Activated CD4-positive, alpha-beta T cell treated with anti-CD3 and anti-CD28 coated beads, Interleukin-2, amount 50 U/mL, for 16 hours (primary cell): ENCODE results near the gene ATP2B2.

Experiments used
- DNase-seq: peaks from one replicate; pipeline ENCODE4 v3.0.0-alpha.2; 2020

The ATP2B2 gene

DNA sequence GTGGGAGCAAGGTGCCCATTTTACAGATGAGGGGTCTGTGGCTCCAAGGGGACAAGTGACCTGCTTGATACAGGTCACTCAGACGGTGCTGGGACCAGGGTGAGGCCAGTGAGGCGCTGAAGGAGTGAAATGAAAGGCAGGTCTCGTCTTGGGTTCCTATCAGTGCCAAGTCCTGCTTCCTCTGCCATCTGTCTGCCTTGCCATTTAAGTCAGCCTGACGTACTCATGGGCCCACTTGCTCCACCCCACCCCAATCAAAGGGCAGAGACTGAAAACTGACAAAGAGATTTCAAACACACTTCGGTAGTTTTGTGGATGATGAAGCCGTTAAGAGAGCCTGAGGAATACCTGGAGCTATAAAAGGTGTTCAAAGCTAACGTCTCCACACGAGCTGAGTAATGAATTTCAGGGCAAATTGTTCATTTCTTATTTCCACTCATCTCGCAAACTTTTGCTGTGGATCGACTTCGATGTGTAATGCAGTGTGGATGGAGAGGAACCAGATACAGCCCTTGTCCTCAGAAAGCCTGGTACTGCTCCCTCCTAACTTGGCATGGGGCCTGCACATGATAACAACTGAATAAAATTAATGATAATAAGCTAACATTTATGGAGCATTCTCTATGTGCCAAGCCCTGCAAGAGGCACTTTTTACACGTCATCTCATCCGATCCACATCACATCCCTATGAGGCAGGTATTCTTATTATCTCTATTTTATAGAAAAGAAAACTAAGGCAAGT is 36.6 kb downstream of the ATP2B2 start:
- no peak for DNase-seq

DNA sequence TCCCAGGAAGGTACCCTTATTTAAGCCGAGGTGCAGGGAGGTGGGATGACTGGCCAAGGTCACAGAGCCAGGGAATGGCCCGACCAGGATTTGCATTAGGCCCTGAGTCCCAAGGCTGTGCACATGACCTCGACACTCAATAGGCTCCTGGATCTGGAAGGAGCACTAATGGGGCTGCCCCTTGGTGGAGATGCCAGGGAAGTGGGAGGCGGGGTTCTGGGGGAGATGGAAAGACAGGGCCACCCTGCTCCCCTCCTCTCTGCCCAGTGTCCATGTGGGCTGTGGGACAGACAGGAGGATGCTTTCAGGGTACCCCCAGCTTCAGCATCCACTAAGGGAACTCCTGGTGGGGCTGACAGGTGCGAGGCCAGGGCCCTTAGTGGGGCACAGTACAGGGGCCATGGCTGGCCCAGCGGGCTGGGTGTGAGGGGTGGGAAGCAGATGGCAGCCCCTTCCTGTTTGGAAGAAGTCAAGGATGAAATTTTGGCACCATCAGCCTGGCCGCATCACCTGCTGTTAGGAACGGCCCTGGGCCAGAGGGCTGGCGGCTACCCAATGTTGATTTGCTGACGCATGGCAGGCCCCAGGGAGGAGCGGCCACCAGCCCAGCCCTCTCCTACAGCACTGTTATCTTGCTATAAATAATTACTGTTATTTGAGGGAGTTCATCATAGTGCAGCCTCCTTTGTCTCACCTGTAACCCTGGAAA is 37.3 kb downstream of the ATP2B2 start:
- DNase-seq = no peak

DNA sequence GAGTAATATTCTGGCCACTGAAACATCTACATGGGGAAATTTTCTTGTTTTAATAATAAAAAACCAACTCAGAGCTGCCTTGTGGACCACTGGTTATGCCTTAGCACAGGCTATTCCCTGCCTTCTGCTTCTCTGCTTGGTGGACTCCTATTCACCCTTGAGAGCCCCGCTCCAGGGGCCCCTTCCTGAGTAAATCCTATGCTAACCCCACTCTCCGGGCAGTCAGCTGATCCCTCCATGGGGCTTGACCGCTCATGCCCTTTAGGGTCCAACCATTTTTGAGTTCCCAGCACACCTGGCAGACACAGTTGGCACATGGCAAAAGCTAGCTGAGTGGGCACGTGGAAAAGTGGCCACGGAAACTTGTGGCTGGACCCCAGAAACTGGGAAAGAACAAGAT is 38.2 kb downstream of the ATP2B2 start:
- DNase-seq = no peak

DNA sequence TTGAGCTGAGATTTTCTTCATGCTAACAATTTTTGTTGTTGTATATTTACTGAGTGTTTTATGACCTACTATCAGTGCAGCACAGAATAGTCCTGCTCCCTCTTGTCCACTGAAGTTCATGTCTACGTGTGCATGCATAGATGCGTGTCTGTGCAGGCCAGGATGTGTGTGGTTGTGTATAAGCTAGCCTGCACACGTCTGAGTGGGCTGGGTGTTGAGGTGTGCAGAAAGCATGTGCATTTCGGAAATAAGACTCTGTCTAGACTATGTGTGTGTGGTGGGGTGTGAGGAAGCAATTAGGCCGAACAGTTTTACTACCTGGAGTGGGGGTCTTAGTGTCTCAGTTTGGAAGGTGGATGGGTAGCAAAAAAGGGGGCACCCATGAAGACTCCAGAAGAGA is 39.2 kb downstream of the ATP2B2 start:
- DNase-seq = no peak

DNA sequence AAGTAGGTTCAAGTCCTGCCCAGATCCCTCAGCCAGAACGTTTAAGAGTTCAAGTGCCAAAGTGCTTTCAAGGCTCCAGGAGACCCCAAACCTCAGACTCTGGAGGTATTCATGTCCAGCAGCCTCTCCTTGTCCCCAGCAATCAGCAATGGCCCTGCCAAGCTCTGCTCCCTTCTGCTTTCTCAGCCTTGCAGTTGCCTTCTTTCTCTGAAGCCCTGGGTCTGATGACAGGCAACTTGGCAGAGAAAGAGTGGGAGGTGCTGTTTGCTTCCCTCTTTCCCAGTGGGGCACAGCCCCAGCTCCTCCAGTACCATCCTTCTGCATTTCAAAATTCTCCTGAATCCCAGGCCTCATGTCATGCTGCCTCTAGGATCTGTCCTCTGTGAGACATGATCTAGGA is 40.2 kb downstream of the ATP2B2 start:
- no peak for DNase-seq

DNA sequence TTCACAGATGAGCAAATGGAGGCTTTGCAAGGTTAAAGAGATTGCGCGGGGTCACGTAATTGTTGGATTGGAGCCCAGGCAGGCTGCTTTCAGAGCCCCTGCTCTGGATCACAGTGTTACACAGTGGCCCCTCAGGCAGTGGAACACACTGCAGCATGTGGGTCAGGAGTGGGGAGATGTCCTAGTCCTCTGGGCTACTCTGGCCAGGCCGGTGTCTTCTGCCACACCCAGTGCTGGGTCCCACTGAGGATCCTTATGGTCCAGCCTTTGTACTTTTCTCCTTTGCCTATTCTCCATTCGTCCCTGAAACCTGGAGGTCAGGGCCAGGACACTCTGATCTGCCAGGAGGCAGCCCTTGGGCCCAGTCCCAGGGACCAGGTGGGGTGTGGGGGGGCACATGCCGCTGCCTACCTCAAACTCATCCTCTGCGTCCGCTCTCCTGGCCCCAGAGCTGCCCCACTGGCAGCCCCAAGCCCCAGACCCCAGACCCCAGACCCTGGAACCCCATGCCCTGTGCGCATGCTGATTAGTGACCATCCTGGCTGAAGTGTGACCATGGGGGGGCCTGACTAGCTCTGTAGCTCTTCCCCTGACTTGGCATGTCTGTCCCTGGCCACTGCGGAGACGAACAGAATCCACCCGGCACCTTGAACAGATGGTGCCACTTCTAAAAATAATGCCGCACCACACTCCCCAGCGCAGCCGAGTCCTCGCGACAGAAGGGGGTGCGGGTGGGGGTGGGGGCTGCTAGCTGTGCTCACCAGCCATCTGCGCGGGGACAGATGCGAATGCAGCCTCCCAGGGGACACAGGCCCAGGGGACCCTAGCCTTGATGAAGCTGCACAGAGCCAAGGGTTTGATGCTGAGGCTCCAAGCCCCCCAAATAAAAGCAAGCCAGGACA is 41.6 kb downstream of the ATP2B2 start:
- DNase-seq = no peak

DNA sequence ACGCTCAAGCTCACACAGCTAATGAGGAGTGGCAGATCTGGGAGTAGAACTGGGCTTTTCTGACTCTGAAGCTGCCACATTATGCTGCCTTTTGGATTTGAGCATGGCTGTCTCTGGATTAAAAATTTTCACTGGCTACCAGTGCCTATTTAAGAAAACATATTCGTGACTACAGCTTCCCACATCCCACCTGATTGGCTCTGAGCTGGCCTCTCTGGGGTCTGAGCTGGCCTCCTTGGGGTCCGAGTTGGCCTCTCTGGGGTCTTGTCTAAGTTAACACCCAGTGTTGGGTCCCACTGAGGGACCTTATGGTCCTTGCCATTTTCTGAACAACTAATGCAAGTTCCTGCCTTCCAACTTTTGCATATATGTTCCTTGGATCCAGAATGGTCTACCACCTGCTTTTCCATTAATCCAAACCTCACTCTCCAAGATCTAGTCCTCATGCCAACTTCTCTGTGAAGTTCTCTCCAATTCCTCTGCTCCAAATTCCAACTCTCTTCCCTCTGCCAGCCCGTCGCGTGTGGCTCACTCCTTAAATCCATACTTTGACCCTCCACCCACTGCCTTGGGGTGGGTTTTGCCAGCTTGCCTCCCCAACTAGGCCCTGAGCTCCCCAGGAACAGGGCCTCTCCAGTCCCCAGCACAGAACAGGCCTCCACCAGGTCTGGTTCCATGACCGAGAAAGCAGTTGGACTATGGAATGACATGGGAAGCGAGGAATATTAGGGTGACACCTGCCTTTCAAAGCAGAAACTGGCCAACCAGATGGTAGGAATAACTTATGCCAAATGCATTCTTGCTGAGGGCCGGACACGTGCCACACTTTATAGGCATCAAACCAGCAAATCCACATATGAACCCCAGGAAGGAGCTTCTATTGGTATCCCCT is 42.5 kb downstream of the ATP2B2 start:
- DNase-seq = no peak

DNA sequence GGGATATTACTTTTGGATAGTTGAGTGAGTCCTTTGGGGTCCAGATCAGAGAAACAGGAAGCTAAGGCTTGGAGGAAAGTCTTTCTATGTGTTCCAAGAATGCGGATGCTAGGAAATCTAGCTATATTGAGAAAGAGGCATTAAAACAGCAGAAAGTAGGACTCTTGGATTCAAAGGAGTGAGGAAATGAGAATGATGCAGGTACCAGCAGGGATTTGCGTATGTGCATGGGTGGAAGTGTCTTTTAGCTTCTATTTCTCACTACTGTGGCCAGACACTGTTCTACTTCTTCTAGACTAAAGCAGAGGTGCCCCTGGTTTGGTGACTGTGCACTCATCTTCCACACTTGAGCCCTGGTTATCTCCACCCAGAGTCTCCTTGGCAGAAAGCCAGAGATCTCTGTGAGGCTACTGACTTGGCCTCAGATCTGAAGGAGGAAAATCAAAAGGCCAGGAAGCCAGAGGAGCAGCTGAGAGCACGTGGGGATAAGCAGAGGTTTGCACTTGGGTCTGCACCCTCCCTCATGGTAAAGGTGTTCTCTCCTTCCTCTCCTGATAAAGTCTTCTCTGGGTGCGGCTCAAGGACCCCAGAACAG is 44.3 kb downstream of the ATP2B2 start:
- DNase-seq = no peak

DNA sequence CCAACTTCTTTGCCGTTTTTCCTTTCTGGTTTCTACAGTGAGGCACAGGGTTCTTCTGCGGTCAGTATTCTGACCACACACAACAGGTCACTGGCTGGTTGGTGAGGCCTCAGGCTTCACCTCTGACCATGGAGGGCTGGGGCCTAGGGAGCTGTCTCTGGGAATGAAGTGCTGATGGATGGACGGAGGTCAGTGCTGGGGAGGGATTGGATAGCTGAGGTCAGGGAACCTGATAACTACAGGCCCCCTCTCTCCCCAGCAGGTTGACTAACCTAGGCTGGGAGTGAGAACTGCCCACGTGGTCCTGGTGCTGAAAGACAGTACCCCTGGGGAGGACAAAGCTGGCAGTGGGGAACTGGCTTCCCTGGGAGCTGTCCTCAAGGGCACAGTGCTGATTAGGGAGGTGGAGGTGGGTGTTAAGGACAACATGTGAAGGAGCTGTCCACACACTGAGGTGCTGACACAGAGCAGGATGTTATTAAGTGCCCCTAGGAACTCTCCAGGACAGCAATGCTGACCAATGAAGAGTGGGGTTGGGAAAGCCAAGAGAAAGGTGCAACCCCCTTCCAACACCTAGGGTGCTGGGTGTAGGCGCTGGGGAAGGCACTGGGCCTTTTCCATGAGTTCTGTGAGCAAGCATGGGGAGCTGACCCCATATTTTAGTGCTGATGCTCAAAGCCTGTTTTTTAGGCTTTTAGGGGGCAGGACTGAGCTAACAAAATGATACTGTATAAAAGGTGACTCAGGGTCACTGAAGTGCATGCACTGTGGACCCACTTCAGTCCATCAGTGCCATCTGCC is 45.2 kb downstream of the ATP2B2 start:
- DNase-seq = peak; percentile 48

DNA sequence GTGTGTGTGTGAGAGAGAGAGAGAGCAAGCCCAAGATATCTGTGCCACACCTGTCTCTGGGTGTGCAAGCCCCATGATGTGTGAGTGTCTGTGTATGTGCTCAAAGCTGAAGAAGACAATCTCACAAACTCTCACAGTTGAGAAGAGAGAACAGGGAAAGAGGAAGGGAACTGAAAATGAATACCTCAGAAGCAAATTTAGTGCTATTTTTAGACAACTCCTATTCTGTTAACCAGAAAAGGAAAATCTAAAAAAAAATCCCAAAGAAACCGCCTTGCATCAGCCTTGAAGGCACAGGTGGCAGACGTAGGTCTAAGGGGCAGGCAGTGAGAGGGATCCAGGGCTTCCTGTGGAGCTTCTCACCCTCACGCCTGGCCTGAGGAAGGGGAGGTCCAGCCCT is 47.8 kb downstream of the ATP2B2 start:
- no peak for DNase-seq

DNA sequence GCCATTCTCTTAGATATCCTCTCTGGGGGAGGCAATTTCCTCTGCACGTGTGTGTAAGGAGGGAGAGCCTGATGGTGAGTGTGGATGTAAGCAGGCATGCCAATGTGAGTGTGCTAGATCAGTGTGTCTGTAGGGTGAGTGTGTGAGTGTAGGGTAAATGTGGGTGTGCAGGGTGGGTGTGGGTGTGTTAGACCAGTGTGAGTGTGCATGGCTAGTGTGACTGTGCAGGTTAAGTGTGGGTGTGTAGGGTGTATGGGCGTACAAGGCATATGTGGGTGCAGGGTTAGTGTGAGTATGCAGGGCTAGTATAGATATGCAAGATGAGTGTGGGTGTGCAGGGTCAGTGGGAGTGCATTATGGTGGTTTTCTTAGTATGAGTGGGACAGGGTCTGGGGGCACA is 48.4 kb downstream of the ATP2B2 start:
- no peak for DNase-seq

DNA sequence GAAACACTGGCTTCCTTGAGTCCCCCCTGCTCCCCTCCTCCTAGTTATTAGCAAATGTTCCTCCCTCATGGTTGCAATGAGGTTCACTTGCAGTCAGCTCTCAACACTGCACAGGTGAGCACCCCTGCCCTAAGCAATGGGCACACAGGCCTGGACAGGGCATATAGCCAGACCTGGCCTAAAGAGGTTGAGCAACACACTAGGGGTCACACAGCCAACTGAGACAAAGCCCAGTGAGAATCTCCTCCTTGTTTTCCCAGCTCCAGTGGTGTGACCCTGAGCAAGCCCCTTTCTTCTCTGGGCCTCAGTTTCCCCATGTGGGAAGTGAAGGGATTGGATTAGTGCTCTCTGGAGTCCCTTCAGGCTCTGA is 49.9 kb downstream of the ATP2B2 start:
- DNase-seq = no peak

DNA sequence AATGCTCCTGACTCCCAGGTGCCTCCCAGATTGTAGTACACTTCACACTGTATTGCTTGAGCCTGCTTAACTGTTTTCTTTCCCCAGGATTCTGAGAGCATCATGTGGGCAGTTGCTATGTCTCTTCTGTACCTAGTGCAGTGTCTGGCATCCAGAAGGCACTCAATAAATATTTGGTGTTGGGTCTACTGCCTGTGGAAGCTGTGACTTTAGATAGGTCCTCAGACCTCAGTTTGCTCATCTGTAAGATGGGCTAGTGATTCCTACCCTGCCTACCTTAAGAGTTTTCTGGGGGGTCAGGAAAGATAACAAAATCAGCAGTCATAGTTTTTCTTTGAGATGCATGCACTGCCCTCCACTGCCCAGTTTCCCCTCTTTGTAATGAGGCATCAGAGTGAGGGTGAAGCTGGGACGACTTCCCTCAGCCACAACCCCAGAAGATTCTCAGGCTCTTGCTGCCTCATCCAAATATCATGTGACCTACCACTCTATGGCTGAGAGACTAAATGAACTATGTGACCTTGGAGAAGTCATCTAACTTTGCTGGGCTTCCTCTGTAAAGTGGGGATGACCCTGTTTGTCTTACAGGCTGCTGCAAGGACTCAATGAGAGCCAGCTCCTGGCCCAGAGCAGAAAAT is 50.4 kb downstream of the ATP2B2 start:
- DNase-seq = no peak

DNA sequence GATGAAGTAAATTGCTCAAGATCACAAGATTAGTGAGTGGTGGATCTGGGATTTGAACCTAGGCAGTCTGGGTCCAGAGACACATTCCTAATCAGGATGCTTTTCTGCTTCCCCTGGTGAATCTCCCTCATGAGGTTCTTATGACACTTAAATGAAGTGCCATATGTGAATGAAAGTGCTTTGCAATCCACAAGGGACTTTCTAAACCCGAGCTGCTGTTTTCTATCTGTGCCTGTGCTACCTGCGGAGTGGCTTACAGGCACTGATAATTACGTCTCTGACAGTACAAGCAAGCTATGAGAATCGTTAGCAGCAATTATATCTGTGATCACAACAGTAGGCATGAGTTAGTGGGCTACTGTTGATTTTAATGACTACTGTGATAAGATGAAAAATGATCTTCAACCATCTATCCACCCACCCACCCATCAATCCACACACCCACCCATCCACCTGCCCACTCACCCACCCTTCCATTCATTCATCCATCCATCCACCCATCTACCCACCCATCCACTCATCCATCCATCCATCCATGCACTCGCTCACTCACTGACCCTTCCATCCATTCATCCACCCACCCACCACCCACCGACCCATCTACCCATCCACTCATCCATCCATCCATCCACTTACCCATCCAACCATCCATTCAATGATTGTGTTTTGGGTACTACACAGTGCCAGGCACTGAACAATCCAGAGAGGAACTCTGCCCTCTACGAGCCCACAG is 51.8 kb downstream of the ATP2B2 start:
- DNase-seq = no peak

DNA sequence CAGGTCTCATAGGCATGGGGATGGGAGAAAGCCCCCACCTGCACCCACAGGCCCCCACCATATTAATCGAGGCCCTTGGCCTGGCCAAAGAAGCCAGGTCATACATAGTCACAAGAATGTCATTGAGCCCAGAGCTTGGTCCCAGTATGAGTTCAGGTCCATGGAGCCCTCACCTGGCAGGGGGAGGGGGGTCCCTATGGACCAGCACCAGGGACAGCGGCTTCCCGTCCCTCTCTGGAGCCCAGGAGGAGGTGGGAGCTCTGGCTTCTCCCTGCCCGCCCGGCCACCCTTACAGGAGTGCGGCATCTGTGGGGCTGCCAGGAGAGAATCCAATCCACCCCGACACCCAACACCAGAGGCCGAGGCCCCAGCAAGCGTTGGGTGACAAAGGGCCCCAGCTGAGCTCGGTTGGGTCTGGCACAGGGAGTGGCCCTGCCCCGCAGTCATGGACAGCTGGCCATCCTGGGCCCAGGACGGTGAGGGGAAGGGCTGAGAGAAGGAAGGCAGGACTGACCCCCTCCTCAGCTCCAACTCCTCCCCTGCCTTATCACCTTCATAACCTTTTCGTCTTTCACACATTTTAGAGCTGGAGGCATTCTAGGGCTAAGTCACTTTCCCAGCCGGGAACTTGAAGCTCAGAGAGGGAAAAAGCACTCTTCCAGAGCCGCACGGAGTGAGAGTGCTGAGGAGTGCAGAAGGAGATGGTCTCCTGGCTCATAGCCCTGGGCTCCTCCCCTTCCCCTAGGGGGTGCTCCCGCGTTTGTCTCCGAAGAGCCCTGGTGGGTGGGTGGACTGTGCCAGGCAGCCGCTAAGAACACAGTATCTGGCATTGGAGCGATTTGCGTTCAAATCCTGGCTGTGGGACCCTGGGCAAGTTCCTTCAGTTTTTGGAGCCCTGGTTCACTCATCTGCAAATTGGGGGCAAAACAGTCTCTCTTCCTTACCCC is 54.6 kb downstream of the ATP2B2 start:
- DNase-seq = no peak

DNA sequence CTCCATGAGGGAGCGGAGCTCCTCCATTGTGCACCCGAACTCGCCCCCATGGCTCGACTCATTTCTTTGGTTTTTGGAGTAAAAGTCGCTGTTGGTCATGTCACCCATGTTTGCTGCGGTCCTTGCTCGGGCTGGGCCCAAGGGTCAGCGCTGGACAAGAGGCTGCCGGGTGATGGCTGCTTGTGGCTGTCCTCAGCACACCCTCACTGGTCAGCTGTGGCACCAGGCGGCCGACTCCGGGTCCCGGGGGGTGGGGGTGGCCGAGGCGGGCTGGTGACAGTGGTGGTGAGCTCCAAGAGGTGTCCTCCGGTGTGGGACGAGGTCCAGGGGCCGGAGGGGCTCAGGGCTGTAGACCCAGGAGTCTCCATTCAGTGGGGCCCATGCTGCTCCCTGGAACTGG is 56.0 kb downstream of the ATP2B2 start:
- no peak for DNase-seq

DNA sequence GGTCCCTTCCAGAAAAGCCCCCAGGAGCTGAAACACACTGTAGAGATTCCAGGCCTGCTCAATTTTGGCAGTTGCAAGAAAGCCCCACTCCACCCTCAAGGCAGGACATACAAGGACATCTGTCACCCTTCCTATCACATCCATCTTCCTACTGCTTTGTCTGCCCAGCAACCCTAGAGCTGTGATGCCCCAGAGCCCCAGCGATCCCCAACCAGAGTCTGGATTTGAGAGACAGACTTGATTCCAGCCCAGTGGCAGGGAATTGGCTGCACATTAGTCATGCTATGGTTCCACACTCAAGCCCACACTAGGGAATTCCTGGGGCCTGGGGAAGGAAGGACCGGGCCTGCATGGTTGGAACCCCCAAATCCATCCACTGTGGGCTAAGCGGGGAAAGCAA is 56.8 kb downstream of the ATP2B2 start:
- no peak for DNase-seq

DNA sequence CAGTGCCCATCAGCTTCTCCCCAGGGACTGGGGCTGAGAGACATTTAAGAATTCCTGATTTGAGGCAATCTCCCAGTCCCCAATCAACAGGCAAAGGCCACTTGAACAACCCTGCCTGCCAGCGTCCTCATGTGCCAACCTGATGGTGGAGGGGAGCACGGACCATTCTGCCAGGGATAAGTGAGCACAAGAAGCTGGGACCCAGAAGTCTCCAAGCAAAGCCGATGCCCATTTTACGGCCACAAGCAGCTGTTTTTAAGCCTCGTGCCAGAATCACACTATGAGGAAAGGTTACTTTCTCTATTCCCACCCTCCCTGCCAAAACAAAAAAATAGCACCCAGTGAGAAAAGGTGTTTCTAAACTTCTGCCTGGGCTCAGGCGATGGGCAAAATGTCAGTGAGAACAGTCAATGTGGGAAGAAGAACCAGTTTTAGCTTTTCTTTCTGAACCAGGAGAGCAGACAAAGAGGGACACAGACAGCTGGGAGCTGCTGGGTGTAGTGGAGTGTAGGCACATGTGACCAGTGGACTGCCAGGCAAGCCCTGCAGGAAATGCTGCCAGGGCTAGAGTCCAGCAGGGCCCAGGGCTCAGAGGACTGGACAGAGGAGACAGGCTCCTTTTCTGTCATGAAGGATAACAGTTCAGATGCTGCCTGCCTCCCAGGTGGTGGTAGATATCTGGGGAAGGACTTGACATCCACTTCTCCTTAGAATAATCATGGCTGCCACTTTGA is 57.7 kb downstream of the ATP2B2 start:
- no peak for DNase-seq
